SKM-1 treated with dmso at 0.1 percent for 144 hours (cell line): ENCODE results near the gene ABL1.

Source experiments
- DNase-seq: peaks from one replicate; lab custom pipeline; 2025; ENCODE audit not compliant: unreplicated experiment; lab: John Stamatoyannopoulos, UW

ABL1 gene

GRCh38 chr9:130914417-130915095 lies 79.5 kb downstream of the ABL1 start:
- no peak for DNase-seq

GRCh38 chr9:130915096-130915447 lies 80.0 kb downstream of the ABL1 start:
- DNase-seq = no peak

DNA sequence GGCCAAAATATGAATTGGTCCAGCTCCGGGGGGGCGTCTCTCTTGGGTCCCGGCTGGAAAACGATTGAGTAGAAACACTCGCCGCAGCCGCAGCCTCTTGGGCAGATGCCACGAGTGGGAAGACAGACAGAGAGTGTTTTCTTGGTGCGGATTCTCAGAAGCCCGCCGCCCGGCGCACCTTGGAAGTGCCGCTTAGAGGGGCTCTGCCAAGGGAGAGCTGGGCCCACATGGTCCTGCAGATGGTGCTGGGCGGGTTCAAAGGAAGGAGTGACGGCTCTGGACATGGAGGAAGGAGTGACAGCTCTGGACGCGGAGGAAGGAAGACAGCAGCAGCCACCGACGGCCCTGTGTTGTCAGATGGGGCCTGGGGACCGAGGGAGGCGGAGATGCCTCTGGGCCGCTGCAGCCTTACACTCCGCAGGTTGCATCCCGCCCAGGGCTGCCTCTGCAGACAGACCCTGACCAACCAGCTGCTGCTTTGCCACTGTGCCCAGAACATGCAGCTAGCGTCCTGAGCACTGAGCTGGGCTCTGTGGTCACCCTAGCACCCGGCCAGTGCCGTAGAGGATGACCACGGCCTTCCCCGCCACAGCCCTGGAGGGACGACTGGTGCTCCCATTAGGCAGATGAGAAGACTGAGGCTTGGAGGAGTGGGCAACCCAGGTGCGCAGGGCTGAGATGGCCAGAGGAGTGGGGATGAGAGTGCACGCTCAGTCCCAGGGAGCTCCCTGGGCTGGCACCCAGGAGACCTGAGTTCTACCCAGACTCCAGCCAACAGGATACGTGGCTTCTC lies 82.3 kb downstream of the ABL1 start:
- DNase-seq = no peak

- no peak for DNase-seq
These were observed 83.2 kb downstream of the ABL1 start for GRCh38 chr9:130918101-130918825.

DNA sequence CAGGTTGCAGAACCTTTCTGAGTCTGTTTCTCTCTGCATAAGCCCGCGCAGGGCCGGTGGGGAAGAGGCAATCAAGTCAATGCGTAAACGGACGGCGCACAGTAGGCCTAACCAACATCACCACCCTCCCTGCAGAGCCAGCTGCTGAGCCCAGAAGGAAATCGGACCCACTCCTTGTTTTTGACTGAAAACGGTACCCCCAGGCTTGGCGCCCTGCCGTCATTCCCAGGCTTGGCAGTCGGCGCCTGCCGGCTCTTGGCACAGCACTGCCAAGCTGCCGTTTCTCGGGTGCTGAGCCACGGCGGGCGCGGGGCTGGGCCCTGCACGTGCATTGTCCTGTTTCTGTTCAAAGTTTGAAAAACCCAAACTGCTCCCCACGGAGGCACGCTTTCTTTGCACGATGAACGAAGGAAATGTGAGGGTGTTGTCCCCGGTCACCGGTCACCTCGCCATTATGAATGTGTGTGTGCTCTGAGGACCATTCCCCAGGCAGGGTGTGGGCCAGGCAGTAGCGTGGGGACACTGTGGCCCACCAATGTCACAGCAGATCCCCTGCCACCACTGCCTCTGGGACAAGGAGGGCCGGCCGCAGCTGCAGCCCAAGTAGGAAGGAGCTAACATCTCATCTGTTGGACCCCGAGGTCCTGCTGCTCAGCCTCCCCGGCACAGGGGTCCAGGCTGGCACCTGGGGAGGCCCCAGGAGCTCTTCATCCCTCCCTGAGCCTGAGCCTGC lies 83.9 kb downstream of the ABL1 start:
- no peak for DNase-seq

DNA sequence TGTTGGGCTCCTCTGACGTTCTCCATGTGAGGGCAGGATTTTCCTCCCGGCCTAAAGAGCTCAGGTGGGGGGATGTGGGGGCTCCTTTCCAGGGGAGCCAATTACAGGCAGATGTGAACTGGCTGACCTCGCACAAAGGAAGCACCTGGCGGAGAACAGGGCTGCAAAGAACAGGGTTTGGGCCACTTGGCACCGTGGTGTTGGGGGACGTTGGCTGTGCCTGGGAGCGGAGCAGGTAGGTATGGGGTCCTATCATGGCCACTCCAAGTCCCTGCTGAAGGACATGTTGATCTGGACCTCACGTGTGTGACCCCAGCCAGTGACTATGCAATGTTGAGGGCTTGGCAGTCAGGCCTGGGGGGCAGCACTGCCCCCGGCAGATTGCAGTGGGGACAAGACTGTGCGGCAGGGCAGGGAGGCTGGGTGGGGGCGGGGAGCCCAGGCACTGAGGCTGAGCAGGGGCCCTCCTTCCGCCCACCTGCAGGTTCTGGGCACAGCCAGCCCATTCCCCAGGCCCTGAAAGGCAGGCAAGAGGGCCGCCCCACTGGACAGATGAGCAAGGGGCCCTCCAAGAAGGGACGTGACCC lies 84.6 kb downstream of the ABL1 start:
- DNase-seq = no peak

DNA sequence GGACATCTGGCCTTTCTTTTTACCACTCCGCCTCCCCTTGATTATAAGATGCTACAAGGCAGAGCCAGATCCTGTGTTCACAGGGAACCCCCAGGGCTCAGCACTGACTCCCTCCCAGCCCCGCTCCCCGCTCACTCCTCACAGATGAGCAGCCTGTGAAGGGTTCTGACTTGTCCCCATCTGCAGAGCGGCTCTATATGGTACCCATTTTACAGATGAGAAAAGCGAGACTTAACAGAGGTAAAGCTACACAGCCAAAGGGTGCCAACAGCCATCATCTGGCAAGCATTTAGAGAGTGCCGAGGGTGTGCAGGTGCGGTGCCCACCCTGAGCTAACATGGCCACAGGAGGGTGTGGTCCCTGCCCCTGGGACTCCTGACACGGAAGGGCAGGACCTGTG lies 85.2 kb downstream of the ABL1 start:
- no peak for DNase-seq

GRCh38 chr9:130920762-130921299 lies 85.8 kb downstream of the ABL1 start:
- no peak for DNase-seq

GRCh38 chr9:130921300-130921988 lies 86.4 kb downstream of the ABL1 start:
- DNase-seq = no peak

GRCh38 chr9:130921989-130922892 lies 87.2 kb downstream of the ABL1 start:
- DNase-seq = no peak

GRCh38 chr9:130922893-130923610 lies 88.0 kb downstream of the ABL1 start:
- no peak for DNase-seq

DNA sequence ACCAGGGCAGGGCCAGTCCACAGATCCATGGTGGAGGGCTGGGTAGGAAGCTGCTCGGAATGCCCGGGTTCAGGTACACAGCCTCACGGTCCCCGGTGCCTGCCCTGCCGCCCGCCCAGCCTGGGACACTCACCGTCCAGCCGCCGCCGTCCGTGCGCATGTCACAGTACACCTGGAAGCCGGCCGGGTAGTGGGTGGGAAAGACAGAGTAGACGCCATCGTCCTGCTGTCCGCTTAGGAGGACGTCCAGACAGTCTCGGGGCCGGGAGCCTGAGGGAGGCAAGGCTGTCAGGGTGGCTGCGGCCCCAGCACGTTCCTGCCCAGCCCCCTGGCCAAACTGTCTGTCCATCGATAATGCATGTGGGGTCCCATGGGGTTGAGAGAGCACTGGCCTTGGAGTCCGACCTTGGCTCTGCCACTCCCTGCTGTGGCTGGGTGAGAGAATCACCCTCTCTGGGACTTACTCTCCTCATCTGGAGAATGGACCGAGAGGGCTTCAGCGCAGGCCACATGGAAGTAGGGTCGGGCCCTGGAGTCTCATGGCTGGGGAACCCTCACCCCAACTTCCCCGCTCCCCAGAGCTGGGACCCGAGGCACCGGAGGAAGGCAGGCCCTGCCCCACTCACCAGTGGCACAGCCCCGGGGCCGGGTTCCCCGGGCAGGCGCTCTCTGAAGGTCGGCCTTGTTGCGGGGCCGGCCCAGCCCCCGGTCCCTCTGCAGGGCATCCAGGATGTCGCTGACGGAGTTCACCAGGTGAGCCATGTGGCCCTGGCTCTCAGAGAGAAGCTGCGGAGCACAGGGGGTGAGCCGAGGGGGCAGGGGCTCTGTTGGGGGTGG lies 88.8 kb downstream of the ABL1 start:
- DNase-seq = no peak

- no peak for DNase-seq
These were observed 89.4 kb downstream of the ABL1 start for GRCh38 chr9:130924448-130924788.

DNA sequence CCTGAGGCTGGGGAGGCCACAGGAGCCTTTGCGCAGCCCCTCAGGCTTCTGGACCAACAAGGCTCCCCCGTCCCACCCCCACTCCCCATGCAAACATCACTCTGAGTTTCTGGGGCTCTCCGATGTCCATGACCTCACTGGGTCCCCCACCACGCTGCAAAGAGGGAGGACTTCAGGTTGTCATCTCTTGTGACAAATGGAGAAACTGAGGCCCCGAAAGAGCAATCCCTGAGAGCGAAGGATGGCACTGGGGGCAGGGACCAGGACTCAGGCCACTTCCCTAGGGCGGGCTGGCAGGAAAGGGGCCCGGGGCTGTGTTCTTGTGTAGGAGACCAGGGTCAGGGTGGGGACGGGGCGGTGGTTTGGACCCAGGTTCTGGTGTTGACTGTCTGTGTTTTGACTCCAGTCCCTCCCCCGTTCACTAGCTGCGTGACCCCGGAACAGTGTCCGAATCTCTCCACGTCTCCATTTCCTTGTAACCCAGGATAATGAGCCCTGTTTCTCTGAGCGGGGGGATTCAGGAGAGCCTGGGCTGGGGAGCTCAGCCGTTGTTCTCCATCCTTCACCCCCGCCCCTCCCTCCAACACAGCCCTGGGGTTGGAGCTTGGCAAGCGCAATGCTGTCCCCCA lies 90.1 kb downstream of the ABL1 start:
- DNase-seq = no peak

DNA sequence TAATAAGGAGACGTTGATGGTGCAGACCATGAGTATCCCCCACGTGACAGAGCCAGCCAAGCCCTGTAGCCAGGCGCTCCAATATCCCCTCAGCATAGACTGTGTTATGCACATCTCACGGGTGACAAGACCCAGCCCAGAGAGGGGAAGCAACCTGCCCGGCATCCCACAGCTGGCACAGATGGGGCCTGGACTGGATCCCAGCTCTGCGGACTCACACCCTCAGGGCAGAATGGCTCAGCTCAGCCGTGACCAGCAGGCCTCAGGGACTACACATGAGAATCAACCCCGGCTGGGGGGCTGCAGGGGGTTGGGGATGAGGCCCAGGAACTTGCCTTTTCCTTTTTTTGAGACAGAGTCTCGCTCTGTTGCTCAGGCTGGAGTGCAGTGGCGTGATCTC lies 92.3 kb downstream of the ABL1 start:
- no peak for DNase-seq

DNA sequence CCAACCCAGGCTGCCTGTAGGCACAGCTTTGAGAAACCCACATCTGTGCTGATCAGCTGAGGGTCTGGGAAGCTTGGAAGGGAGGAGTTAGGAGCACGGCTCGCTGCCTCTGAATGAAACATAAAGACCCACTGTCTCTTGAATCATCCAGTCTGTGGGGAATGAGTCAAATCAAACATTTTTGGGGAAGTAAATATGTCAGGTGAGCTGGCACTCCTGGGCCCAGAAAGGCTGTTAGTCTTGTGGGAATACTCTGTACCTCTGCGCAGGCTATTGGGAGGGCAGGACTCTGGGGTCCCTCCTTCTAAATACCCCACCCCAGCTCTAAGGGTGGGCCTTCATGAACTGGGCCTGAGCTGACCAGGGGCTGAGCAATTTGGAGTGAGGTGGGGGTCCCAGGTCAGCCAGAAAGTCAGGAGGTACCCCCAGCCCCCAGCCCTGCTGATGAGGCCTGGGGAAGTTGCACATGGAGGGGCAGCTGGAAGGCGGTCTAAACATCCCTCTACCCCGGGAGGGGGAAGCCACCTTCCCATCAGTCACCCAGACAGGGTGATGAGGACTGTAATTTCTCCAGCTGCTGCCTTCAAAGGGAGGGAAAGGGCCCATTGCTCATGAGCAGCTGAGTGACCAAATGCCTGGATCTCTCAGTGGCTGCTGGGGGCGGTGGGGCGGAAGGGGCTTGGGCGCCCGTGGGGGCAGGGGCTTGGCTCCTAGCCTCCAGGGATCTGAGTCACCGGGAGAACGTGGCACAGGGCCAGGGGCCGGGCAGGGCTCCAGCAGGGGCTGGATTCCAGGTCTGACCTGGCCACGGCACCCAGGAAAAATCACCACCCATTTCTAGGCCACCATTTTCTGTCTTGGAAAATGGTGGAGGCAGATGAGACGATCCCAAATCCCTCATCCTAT lies 93.2 kb downstream of the ABL1 start:
- no peak for DNase-seq
